MV-4-11 (cell line): ENCODE measurements around the gene CRB2.
A peak's percentile ranks its signal among the peaks of the same experiment; 100 is the strongest.
"Not testable (repeated sequence)": the region's sequence is repeated elsewhere in the genome, so short reads cannot be mapped to it uniquely, and the experiment has no call there.

Experiments used
- DNase-seq: peaks from one replicate; lab custom pipeline; 2025; lab: John Stamatoyannopoulos, UW

CRB2 gene

GRCh38 chr9:123380852-123381705 is 25.1 kb downstream of the CRB2 start:
- DNase-seq: no peak

- DNase-seq: no peak
Measured at GRCh38 chr9:123382653-123383511, 26.9 kb downstream of the CRB2 start.

- no peak for DNase-seq
Measured at GRCh38 chr9:123383512-123384170, 27.6 kb downstream of the CRB2 start.

DNA sequence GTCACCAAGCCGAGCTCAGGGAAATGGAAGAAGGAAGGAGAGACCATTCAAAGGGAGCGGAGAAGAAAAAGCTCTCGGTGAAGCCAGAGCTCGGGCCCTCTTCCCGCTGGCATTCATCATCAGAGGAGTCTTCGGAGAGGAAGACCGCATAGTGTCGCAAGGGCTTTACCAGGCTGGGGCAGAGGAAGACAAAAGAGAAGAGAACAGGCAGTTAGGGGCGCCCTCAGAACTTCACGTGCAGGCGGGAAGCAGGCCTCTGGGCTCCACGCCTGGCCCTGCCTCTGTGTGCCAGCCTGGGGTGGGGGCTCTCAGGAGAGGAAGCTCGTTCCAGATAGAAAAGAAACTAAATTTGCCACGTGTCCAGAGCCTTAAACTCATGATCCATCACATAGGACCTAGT is 31.7 kb downstream of the CRB2 start:
- DNase-seq: peak; percentile 85

DNA sequence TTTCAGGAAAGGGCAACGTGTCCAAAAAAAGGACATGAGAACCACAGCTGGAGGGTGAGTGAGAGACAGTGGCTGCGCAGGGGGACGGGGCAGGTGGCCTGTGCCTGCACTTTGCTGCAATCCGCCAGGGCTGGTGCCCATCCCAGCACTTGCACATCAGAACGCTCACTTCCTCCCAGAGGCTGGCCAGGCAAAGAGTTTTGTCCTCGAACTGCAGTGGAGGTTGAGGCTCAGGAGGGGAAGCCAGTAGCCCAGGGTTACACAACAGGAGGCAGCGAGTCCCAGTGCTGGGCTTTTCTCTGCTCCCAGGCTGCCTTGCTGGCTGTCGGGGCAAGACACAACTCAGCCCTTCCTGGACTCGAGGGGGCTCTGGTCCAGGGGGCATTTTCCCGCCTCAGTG is 33.1 kb downstream of the CRB2 start:
- DNase-seq: peak; percentile 91

DNA sequence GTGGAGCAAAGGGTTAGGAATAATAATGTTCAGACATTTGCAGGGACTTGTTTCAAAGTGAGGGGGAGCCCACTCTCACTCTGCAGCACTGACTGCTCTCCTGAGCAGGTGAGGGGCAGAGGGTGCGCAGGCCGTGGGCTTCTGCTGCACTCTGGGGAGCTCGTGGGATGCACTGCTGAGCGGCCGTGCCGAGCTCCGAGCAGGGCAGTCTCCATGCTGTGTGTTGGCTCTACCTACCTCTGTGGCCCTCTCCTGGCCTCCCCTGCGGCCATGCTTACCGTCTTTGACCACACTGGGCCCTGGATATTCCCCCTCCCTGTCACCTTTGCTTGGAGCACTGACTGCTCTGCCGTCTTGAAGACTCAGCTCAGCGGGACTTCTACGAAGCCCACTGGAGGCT is 33.7 kb downstream of the CRB2 start:
- DNase-seq: no peak

GRCh38 chr9:123390337-123391135 is 34.5 kb downstream of the CRB2 start:
- DNase-seq: no peak

DNA sequence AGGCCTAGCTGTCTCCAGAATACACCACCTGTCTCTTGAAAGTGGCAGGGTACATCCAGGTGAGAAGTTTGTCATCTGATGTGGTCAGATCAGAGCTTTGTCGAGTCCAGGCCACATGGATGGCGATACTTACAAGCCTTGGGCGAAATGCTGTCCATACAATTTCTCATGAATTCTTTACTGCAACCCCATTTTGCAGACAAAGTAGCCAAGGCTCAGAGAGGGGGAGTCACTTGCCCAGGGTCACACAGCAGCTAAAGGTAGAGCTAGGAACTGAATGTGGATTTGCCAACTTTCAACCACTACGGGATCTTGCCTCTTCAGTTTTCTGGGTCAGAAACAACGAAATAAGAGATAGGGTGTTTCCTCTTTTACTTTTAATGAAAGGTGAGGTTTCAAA is 35.2 kb downstream of the CRB2 start:
- DNase-seq: no peak

DNA sequence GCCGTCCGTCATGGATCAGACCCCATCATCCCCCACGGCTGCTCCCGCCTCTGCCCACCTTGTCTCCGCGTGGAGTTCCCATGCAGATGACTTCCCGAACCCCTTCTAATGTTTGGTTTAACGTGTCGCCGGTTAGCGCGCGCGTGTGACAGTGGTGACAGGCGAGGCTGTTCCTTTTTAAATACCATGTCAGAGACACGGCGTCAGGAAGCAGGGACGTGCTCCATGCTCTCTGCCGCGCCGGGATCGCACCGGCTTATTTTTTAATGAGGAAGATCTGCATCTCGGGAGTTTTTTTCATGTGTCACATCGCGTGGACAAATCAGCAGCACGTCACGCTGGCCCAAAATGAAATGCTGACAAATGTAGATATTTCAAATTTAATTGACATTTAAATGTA is 35.9 kb downstream of the CRB2 start:
- DNase-seq: no peak

DNA sequence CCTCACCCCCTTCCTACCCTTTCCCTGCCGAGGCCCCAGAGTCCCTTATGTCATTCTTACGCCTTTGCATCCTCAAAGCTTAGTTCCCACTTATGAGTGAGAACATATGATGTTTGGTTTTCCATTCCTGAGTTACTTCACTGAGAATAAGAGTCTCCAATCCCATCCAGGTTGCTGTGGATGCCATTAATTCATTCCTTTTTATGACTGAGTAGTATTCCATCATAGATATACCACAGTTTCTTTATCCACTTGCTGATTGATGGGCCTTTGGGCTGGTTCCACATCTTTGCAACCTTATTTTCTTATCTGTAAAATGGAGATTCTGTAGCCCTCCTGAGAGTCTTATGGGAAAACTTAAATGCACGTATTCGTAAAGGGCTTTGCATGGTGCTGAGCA is 36.8 kb downstream of the CRB2 start:
- DNase-seq: no peak

GRCh38 chr9:123394291-123395235 is 38.6 kb downstream of the CRB2 start:
- DNase-seq: no peak

GRCh38 chr9:123395276-123395688 is 39.3 kb downstream of the CRB2 start:
- no peak for DNase-seq

DNA sequence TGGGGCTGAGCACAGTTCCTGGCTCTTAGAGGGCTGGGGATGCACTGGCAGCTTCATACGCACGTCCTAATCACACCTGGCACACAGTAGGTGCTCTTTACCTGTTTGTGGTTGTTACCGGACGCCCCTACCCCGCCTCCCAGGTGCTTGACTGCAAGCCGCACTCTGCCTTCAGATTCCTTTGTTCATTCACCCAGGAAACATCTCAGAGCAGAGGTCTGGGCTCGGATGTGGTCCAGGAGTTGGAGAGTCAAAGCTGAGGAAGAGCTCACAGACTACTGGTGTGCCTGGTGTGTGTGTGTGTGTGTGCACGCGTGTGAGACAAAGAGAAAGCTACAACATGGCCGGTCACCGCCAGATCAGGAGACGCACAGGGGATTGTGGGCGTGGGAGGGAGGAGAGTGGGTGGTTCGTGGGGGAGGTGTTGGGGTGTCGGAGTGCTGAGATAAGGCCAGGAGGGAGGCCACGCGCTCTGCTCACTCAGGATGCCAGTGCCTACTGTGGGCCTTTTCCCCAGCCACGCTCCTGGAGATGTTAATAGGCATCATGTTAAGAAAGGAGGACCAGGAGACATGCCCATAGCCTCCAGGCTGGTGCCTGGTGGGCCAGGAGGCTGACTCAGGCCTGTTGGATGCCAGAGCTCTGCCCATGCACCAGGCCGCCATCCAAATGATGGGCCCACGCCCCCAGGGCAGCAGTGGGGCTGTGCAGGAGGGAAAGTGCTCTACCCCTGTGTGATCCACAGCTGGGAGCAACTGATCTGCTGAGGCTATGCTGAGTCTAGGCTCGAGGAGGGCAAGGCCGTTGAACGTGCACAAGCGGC is 39.9 kb downstream of the CRB2 start:
- DNase-seq: no peak

GRCh38 chr9:123397975-123398374 is 42.0 kb downstream of the CRB2 start:
- no peak for DNase-seq

GRCh38 chr9:123398938-123399337 is 42.9 kb downstream of the CRB2 start:
- not testable (repeated sequence) for DNase-seq

GRCh38 chr9:123399803-123400378 is 43.9 kb downstream of the CRB2 start:
- DNase-seq: no peak

DNA sequence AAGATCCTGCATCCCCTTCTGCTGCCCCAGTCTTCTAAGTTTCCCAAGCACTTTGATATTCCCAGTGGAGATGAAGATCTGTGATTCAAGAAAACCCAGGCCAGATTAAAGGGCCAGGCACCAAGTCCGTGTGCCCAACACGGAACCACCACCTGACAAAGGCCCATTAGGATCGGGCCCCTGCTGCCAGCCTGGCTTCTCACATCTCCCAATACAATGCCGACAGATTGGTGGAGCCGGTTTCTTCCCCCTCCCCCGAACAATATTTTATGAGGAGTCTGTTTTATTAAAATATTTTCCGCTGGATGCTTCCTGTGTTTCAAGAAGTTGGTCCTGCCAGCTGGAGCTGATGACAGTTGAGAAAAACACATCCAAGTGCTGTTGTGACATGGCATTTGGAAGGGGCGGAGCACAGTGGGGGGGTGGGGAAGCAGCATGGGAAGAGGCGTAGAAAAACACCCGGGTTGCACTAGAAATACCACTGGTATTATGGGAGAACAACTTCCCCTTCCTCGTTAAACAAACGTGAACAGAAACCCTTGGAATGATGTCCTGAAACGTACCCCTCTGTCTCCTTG is 45.0 kb downstream of the CRB2 start:
- DNase-seq: no peak

DNA sequence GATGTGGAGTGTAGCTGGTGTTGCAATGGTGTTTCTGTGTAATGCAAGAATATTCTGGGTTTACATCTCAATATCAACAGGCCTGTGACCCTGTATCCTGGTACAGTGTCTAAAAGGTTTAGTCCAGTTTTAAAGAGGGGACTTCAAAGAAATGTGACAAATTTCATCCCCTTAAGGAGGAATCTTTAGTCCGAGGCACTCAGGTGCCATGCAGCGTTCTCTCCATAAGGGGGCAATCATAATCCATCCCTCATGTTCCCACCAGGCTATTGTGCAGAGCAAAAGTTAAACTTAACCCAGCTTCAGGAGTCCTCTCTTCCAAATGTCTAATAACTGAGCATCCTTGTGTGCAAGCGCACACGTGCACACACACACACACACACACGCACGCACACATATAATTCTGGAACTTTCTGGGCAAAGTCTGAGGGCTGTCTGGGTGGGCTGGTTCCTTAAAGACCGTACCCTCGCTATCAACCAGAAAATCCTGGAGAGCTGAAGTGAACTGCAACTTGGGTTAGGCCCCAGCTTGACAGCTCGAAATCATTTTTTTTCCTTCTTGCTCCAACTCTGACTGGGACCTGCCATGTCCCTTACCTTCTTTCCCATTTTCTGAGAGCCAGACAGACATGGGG is 46.0 kb downstream of the CRB2 start:
- peak; percentile 34 for DNase-seq
